ENCODE results near the gene BMP7. TPM values are rescaled to one million over a fixed set of nuclear protein-coding genes. Genes with fewer than 3 reads are reported as not detected.
A peak's percentile ranks its signal among the peaks of the same experiment; 100 is the strongest.

BMP7 gene
- total and polyA plus RNA-seq, 9 of the 15 experiments (the other 6 are each of a cell fraction or from before 2014, with no cell fraction given): 0.18 TPM; not detected in 8

DNA sequence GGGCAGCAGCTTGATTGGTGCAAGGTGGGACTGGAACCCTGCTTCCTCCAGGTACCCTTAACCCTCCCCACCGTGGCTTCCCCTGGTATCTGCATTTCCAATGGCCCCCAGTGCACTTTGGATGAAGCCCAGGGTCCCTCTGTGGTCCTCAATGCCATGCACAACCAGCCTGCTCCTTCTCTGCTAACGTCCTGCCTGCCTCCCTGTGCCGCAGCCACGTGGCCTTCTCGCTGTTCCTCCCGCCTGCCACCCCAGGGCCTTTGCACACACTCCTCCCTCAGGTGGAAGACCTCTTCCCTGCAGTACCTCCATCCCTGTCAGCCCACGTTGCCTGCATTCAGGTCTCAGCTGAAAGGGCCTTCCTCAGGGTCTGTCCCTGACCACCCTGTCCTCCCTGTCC, 101.6 kb downstream of the BMP7 start:
- Histone ChIP-seq H3K36me3 (ENCODE audit: control insufficient read depth, insufficient read depth, low read length) (no peaks in the 10 kb centered on the region), H3K27me3 (ENCODE audit: control insufficient read depth in 2 of 2, insufficient read depth in 2 of 2, low read length in 2 of 2) (peaks cover 20 to 64% of the 10 kb centered on the region in 2 experiments; a peak in 3 of 5 replicates), H2AFZ (ENCODE audit: low read depth, low read length) (no peak overlapping the region), H3K9me1 (ENCODE audit: control insufficient read depth, insufficient read depth, low read length) (no peaks in the 10 kb centered on the region), H3K4me1 (replicated peaks in 1 of 2; ENCODE audit: control insufficient read depth in 2 of 2, insufficient read depth in 2 of 2, low read length in 2 of 2) (no peaks in the 10 kb centered on the region), H3K9me3 (replicated peaks; ENCODE audit: control insufficient read depth, insufficient read depth, low read depth, low read length) (no peaks in the 10 kb centered on the region), H3K4me2 (ENCODE audit: insufficient read depth, low read length) (no peak overlapping the region), H3K4me3 (no peak overlapping the region), H3K27ac (ENCODE audit: extremely low read depth, low read depth, low read length) (no peak overlapping the region), H4K20me1 (replicated peaks; ENCODE audit: control insufficient read depth, insufficient read depth, low read length) (no peaks in the 10 kb centered on the region), H3K9ac (ENCODE audit: insufficient read depth in 1 of 2, low read depth in 2 of 2, low read length in 2 of 2) (no peak overlapping the region), H3K79me2 (ENCODE audit: control insufficient read depth, insufficient read depth, low read length) (no peaks in the 10 kb centered on the region)
- BruUV-seq (replicated peaks): no TSS peak
- WGBS (ENCODE audit: insufficient coverage, low coverage, missing lambda C conversion rate): 0% methylated on average over 7 of the region's 7 CpGs
- no peak for TF ChIP-seq HMG20A (CRISPR knock-in tag; conservative IDR thresholded peaks at IDR 0.05)
- TF ChIP-seq, protein P1, sequence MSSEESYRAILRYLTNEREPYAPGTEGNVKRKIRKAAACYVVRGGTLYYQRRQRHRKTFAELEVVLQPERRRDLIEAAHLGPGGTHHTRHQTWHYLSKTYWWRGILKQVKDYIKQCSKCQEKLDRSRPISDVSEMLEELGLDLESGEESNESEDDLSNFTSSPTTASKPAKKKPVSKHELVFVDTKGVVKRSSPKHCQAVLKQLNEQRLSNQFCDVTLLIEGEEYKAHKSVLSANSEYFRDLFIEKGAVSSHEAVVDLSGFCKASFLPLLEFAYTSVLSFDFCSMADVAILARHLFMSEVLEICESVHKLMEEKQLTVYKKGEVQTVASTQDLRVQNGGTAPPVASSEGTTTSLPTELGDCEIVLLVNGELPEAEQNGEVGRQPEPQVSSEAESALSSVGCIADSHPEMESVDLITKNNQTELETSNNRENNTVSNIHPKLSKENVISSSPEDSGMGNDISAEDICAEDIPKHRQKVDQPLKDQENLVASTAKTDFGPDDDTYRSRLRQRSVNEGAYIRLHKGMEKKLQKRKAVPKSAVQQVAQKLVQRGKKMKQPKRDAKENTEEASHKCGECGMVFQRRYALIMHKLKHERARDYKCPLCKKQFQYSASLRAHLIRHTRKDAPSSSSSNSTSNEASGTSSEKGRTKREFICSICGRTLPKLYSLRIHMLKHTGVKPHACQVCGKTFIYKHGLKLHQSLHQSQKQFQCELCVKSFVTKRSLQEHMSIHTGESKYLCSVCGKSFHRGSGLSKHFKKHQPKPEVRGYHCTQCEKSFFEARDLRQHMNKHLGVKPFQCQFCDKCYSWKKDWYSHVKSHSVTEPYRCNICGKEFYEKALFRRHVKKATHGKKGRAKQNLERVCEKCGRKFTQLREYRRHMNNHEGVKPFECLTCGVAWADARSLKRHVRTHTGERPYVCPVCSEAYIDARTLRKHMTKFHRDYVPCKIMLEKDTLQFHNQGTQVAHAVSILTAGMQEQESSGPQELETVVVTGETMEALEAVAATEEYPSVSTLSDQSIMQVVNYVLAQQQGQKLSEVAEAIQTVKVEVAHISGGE (CRISPR knock-in tag; IDR thresholded peaks at IDR 0.05): peak in 1 of 3 experiments; percentile 90; a peak in 2 of 6 replicates
- ChIA-PET CTCF (ENCODE audit: low intra/inter-chr PET ratio) (no interaction called here), POLR2A (no interaction called here)
- DNase-seq (ENCODE audit: extremely low read depth in 1 of 4, low spot score in 3 of 4): no peak
- ATAC-seq: no peak
- intact Hi-C loops (cut with micrococcal nuclease): no loop called here
- in situ Hi-C loops (cut with MboI): no loop called here
- FAIRE-seq: no peak

Data from K562 (cell line).